CD14-positive monocyte (primary cell): ENCODE measurements around the gene ETFDH. TPM values are rescaled to one million over a fixed set of nuclear protein-coding genes. Genes with fewer than 3 reads are reported as not detected.

Experiments
- DNase-seq, 3 donors: peaks; one replicate each; pipeline ENCODE4 v3.0.0-alpha.2; 2011 to 2022
- H2AFZ ChIP-seq: 2 replicates; pipeline ENCODE4 v1.6.0; 2012; ENCODE audit warnings: mild to moderate bottlenecking, low read depth, low read length, inconsistent platforms; ENCODE audit not compliant: insufficient read depth, poor library complexity, severe bottlenecking
- H3K27ac ChIP-seq, 2 donors: 1 replicate in 1 of 2; 2 replicates in 1 of 2; pipeline ENCODE4 v1.5.1; 2012 to 2013; ENCODE audit warnings: low read length in 2 of 2, control low read depth in 1 of 2, inconsistent platforms in 1 of 2, low read depth in 1 of 2, mild to moderate bottlenecking in 1 of 2
- H3K27me3 ChIP-seq, 2 donors: one replicate each; pipeline versions ENCODE4 v1.6.0 to v1.6.1; 2011 to 2013; ENCODE audit warnings: low read length in 2 of 2; ENCODE audit not compliant: control insufficient read depth in 2 of 2, insufficient read depth in 2 of 2
- H3K36me3 ChIP-seq, 2 donors: replicated peaks in 1 of 2; 1 replicate in 1 of 2; 2 replicates in 1 of 2; pipeline versions ENCODE4 v1.5.1 to v1.6.1; 2012 to 2013; ENCODE audit warnings: low read length in 2 of 2, control low read depth in 1 of 2, inconsistent platforms in 1 of 2, mild to moderate bottlenecking in 1 of 2; ENCODE audit not compliant: insufficient read depth in 2 of 2, control insufficient read depth in 1 of 2
- H3K4me1 ChIP-seq, 2 donors: 1 replicate in 1 of 2; 2 replicates in 1 of 2; pipeline versions ENCODE4 v1.5.1 to v1.6.1; 2012 to 2013; ENCODE audit warnings: low read length in 2 of 2, control low read depth in 1 of 2, inconsistent platforms in 1 of 2, mild to moderate bottlenecking in 1 of 2, moderate library complexity in 1 of 2; ENCODE audit not compliant: insufficient read depth in 2 of 2, control insufficient read depth in 1 of 2
- H3K4me2 ChIP-seq: replicated peaks from 2 replicates; pipeline ENCODE3; 2012; ENCODE audit warnings: low read length, moderate library complexity, mild to moderate bottlenecking; ENCODE audit not compliant: poor library complexity, severe bottlenecking; ENCODE audit errors: extremely low read depth
- H3K4me3 ChIP-seq, 3 experiments: fragments of 200-600 bp in 1 of 3; sonication (generic) in 1 of 3; replicated peaks in 1 of 3; 1 replicate in 2 of 3; 2 replicates in 1 of 3; pipeline ENCODE4 v1.5.1; 2011 to 2013; ENCODE audit warnings: low read length in 3 of 3, mild to moderate bottlenecking in 3 of 3, control low read depth in 2 of 3, low read depth in 2 of 3, inconsistent platforms in 1 of 3, moderate library complexity in 1 of 3
- H3K79me2 ChIP-seq: 2 replicates; pipeline ENCODE4 v1.6.0; 2012; ENCODE audit warnings: mild to moderate bottlenecking, control low read depth, inconsistent platforms, low read length, moderate library complexity; ENCODE audit not compliant: insufficient read depth
- H3K9ac ChIP-seq: 2 replicates; pipeline ENCODE4 v1.6.0; 2017; ENCODE audit warnings: low read length, mild to moderate bottlenecking; ENCODE audit not compliant: insufficient read depth, poor library complexity, severe bottlenecking
- H3K9me3 ChIP-seq, 2 donors: replicated peaks in 1 of 2; 1 replicate in 1 of 2; 2 replicates in 1 of 2; pipeline versions ENCODE4 v1.5.1 to v1.6.1; 2012 to 2013; ENCODE audit warnings: low read length in 2 of 2, control low read depth in 1 of 2; ENCODE audit not compliant: control insufficient read depth in 1 of 2, insufficient read depth in 1 of 2
- H4K20me1 ChIP-seq: 2 replicates; pipeline ENCODE4 v1.6.0; 2012; ENCODE audit warnings: mild to moderate bottlenecking, low read length, control low read depth, moderate library complexity; ENCODE audit not compliant: insufficient read depth
- H3K27ac Mint-ChIP-seq, 7 donors: one replicate each; pipeline ENCODE4 v1.8.0; 2020; ENCODE audit warnings: mild to moderate bottlenecking in 7 of 7, mixed read lengths in 7 of 7, moderate library complexity in 6 of 7, inconsistent platforms in 2 of 7
- H3K27me3 Mint-ChIP-seq, 3 donors: one replicate each; pipeline ENCODE4 v1.8.0; 2021 to 2022; ENCODE audit warnings: low read depth in 3 of 3, mild to moderate bottlenecking in 3 of 3, mixed read lengths in 3 of 3, moderate library complexity in 3 of 3, inconsistent platforms in 1 of 3
- H3K36me3 Mint-ChIP-seq, 2 donors: one replicate each; pipeline ENCODE4 v1.8.0; 2020; ENCODE audit warnings: mixed read lengths in 2 of 2, inconsistent platforms in 1 of 2, mild to moderate bottlenecking in 1 of 2
- H3K4me1 Mint-ChIP-seq: one replicate; pipeline ENCODE4 v1.8.0; 2020; ENCODE audit warnings: mild to moderate bottlenecking, mixed read lengths
- H3K4me3 Mint-ChIP-seq, 2 donors: one replicate each; pipeline ENCODE4 v1.8.0; 2020; ENCODE audit warnings: mild to moderate bottlenecking in 2 of 2, mixed read lengths in 2 of 2, moderate library complexity in 1 of 2
- H3K9me3 Mint-ChIP-seq, 7 donors: one replicate each; pipeline ENCODE4 v1.8.0; 2020 to 2022; ENCODE audit warnings: mixed read lengths in 7 of 7, mild to moderate bottlenecking in 6 of 7, moderate library complexity in 6 of 7, inconsistent platforms in 2 of 7
- CTCF ChIP-seq: fragments of 200-600 bp; IDR thresholded peaks from one replicate; pipeline ENCODE4 v1.8.0; 2022; ENCODE audit warnings: antibody characterized with exemption, mild to moderate bottlenecking
- WGBS: methylation state at CpG from one replicate; pipeline ENCODE4 v1.1.5; 2013; ENCODE audit warnings: missing lambda C conversion rate; ENCODE audit not compliant: insufficient coverage; 5-methylcytosine and 5-hydroxymethylcytosine counted together
- intact Hi-C, 2 donors: fragments of 100-400 bp; cut with micrococcal nuclease; formaldehyde crosslinking; loops; one replicate each; pipeline versions ENCODE4 v1.15.0 to v1.15.1; 2023
- polyA plus RNA-seq, 3 donors: library from polyadenylated mRNA; depleted of rRNA in 1 of 3; unstranded in 2 of 3; stranded (reverse) in 1 of 3; fragments of 300-500 nt in 2 of 3; fragments of >200 nt in 1 of 3; fragmentation: Illumina TruSeq in 2 of 3; gene quantifications; 1 replicate in 2 of 3; 2 replicates in 1 of 3; pipeline ENCODE4 v1.2.3, GENCODE V29; 2012 to 2021

ETFDH gene
- polyA plus RNA-seq, 3 donors = 11.9 to 17.8 (median 16.8) TPM

- WGBS = no CpG with 5 or more reads among the region's 3 CpGs
- no peak overlapping the region for H3K4me3 Mint-ChIP-seq
Measured at GRCh38 chr4:158644760-158645159, 27.3 kb upstream of the ETFDH start.

GRCh38 chr4:158649111-158649680 lies 22.9 kb upstream of the ETFDH start:
- Mint-ChIP-seq H3K36me3 (no peaks in the 10 kb centered on the region), H3K4me1 (peaks cover 10% of the 10 kb centered on the region), H3K27me3 (no peaks in the 10 kb centered on the region), H3K9me3 (peaks cover 0 to 3% (median 0%) of the 10 kb centered on the region in 7 donors), H3K4me3 (no peak overlapping the region), H3K27ac (no peak overlapping the region)
- no peak overlapping the region for H3K27ac ChIP-seq
- H3K4me2 ChIP-seq = no peak overlapping the region
- H4K20me1 ChIP-seq = no peaks in the 10 kb centered on the region
- intact Hi-C loops = no loop called here
- H3K4me1 ChIP-seq = peaks cover 0 to 5% of the 10 kb centered on the region in 2 donors
- H3K79me2 ChIP-seq = no peaks in the 10 kb centered on the region
- H3K9me3 ChIP-seq = no peaks in the 10 kb centered on the region
- H3K9ac ChIP-seq = no peak overlapping the region
- no peaks in the 10 kb centered on the region for H3K36me3 ChIP-seq
- TF ChIP-seq CTCF = no peak
- H3K27me3 ChIP-seq = no peaks in the 10 kb centered on the region
- H2AFZ ChIP-seq = no peak overlapping the region
- WGBS = 100% methylated on average over 2 of the region's 4 CpGs
- no peak for DNase-seq
- H3K4me3 ChIP-seq = no peak overlapping the region

More at GRCh38 chr4:158644760-158645159, 27.3 kb upstream of the ETFDH start:
- H2AFZ ChIP-seq = no peak overlapping the region
- no peak overlapping the region for H3K4me2 ChIP-seq
- H3K79me2 ChIP-seq = no peaks in the 10 kb centered on the region
- Mint-ChIP-seq H3K4me1 (peaks cover 3% of the 10 kb centered on the region), H3K36me3 (peaks cover 0 to 4% of the 10 kb centered on the region in 2 donors), H3K27ac (no peak overlapping the region), H3K27me3 (no peaks in the 10 kb centered on the region), H3K9me3 (peaks cover 0 to 6% (median 4%) of the 10 kb centered on the region in 7 donors)
- no peaks in the 10 kb centered on the region for H3K9me3 ChIP-seq
- H3K27ac ChIP-seq = no peak overlapping the region
- H4K20me1 ChIP-seq = no peaks in the 10 kb centered on the region
- H3K36me3 ChIP-seq = no peaks in the 10 kb centered on the region
- no peaks in the 10 kb centered on the region for H3K4me1 ChIP-seq
- no peak overlapping the region for H3K4me3 ChIP-seq
- no peaks in the 10 kb centered on the region for H3K27me3 ChIP-seq
- TF ChIP-seq CTCF = no peak
- no peak for DNase-seq
- intact Hi-C loops = no loop called here
- no peak overlapping the region for H3K9ac ChIP-seq
